Head of caudate nucleus (tissue), 42 donors: ENCODE measurements around the gene BDH2.

Source experiments
- DNase-seq, 42 donors: peaks; one replicate each; pipeline versions ENCODE4 v3.0.0 to v3.0.0-alpha.2; 2020 to 2021; ENCODE audit warnings: mixed read lengths in 7 of 42
- intact Hi-C: fragments of 100-400 bp; cut with DNase I; formaldehyde crosslinking; loops from one replicate; pipeline ENCODE4 v1.15.0; 2022

Gene BDH2

DNA sequence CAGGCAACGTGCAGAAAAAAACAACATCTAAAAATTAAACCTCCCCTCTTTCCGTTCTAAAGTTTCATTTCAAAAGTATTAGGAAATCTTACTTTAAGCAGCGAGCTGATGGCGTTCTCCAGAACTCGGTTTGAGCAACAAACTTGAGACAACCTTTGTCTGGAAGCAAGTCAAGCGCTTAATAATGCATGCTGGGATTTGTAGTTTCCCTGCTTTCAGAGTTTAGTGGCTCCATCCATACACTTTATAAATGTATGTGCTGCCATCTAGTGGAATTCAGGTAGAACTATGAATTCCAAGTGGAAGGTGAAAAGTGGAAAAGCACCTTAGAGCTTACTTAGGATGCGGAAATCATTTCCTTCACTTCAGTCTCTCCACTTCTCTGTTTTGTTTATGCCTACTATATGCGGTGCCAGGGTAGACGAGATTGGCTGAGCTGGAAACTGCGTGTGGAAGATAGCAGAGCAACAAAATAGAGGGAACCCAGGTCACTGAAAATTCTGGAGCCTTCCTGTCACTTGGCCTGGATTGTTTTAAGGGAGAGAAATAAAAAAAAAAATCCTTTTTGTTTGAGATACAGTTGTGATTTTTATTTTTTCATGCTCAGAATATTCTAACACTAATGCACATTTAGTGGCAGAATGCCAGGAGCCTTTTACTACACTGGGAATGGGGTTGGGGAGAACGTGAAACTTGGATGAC lies at the start of gene BDH2:
TSS of gene BDH2 (minus strand) at position 144 of the 702 bp plus-strand sequence. CDS start 3,580 bp downstream, outside the sequence.
- intact Hi-C loops: loop anchor here (10.0 kb wide), 3 partner anchors 55 to 665 kb away; no protein-coding TSS in a partner anchor
- peak in 28 of 42 donors; percentile 9 to 84 (median 54) for DNase-seq

DNA sequence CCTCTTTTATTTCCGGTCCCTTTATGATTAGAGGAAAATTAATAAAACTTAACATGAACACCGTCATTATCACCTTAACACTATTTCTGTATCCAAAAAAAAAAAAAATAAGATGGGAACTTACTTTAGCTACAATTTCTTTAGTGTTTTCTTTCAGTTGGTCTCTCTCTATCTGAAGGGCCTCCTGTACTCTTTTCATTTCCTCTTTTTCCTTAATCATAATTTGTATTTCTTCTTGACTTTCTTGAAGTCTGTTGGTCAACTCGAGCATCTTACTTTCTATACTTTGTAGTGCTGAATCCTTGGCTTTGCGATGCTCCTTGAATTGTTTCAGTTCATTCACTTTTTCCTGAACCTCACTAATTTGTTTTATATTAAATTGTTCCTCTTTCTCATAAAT lies 45.3 kb upstream of the BDH2 start:
- no peak for DNase-seq
- intact Hi-C loops: no loop called here

GRCh38 chr4:103137446-103137827 lies 37.8 kb upstream of the BDH2 start:
- no peak for DNase-seq
- intact Hi-C loops: no loop called here

DNA sequence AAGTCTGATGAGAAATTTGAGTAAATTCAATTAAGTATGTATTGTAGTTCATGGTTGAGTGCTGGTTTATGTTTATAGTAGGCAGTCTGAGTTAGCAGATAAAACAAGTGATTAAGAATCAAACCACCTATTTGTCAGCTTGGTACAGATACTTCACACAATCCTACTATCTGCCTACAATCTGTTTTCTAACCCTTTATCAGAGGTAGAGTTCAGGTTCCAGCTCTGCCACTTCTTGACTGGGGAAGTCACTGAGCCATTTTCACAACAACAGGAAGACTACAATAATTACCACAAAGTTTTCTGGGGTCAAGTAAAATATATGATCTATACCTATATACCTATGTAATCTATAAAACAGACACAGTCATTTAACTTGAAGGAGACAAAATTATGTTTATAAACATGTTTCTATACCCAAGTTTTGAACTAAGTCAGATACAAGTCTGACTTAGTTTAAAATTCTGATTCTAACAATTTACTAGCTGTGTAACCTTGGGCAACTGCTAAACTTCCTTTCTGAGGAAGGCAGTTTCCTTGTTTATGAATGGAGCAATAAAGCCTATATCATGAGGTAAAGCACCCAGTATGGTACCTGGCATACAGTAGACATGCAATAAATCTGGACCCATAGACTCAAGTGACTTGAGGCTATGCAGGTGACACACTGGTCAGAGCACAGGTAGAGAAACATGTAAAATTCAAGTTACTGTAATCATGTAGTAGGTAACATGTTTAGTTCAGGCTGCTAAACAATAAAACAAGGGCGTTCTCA lies 37.2 kb upstream of the BDH2 start:
- intact Hi-C loops: no loop called here
- no peak for DNase-seq

DNA sequence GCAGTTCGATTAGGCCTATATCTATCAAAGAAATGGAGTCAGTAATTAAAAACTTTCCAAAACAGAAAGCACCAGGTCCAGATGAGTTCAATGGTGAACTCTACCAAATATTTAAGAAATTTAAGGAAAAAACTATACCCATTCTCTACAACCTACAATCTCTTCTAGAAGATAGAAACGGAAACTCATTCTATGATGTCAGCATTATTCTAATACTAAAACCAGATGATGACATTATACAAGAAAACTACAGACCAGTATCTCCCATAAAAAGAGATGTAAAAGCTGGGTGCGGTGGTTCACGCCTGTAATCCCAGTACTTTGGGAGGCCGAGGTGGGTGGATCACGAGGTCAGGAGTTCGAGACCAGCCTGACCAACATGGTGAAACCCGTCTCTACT lies 29.5 kb upstream of the BDH2 start:
- DNase-seq: no peak
- intact Hi-C loops: no loop called here

- intact Hi-C loops: no loop called here
- no peak for DNase-seq
Observed at GRCh38 chr4:103126126-103126525, 26.5 kb upstream of the BDH2 start.

GRCh38 chr4:103123114-103123513 lies 23.5 kb upstream of the BDH2 start:
- no peak for DNase-seq
- intact Hi-C loops: no loop called here

GRCh38 chr4:103118166-103118565 lies 18.5 kb upstream of the BDH2 start:
- intact Hi-C loops: no loop called here
- no peak for DNase-seq

- intact Hi-C loops: no loop called here
- DNase-seq: no peak
Observed at GRCh38 chr4:103111598-103111997, 12.0 kb upstream of the BDH2 start.

GRCh38 chr4:103108542-103108941 lies 8.9 kb upstream of the BDH2 start:
- no peak for DNase-seq
- intact Hi-C loops: no loop called here

- no peak for DNase-seq
- intact Hi-C loops: no loop called here
Observed at GRCh38 chr4:103105558-103106356, 6.1 kb upstream of the BDH2 start.

DNA sequence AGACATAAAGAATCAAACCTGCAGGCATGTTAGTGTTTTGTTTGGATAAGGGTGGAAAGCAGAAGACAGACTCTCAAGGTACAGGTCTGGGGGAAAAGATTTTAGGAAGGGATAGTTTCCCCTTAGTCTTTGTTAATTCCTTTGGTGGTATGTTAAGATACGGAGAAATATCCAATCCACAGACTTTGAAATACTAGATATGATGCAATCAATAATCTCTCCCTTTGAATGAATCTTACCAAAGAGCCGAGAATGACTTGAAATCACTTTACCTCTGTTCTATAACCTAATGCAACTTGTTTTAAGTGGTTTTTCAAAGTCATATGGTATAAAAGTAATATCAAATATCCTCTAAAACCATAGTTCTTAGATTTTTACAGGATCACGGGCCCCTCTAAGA lies 5.3 kb upstream of the BDH2 start:
- no peak for DNase-seq
- intact Hi-C loops: no loop called here

DNA sequence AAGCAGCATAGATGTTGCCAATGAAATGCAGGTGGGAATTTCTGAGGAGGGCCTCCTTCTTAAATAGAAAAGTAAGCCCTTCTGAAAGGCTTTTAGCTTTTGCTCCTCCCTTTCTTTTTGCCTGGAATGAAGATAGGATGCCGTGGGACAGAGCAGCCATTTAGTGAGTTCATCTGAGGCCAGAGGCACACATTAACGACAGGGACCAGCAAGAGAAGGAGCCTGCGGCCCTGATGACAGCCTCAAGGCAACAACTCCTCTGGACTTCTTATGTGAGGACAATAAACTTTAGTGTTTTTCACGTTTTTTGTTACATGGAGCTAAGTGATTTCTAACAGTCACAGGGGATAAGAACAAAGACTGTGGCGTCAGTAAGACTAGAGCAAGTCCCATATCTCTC lies 1.1 kb upstream of the BDH2 start:
- intact Hi-C loops: no loop called here
- DNase-seq: no peak

DNA sequence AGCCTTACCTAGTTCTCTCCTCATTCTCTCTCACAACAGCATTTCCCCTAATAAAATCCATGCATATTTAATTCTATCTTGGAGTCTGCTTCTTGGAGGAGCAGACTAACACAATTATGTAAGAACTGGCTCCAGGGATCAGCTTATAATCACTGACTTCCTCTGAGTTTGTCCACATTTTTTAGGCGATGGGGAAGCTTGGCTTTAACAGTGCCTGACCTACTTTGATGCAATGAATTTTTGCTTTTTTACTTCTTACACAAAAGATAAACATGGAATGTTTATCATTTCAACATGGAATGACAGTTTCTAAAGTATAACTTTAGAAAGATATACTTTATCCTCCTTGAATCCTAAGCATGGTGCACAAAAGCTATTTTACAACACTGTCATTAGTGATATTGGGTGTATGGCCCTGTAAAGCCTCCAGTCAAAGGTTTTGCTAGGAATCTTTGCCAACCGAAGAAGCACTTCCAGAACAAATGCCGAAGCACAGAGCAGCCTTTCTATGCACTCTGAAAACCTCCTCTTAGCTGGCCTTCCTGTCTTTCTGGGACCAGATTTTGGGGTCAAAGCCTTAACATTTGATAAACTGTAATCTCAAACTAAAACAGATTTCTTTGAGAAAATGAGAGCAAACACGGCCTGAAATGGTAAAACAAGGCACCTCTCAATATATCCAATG lies 736 bp downstream of the BDH2 start:
- no peak for DNase-seq
- intact Hi-C loops: loop anchor here (10.0 kb wide), 3 partner anchors 54 to 664 kb away; no protein-coding TSS in a partner anchor

GRCh38 chr4:103098341-103098740 lies 1.3 kb downstream of the BDH2 start:
- DNase-seq: no peak
- intact Hi-C loops: loop anchor here (10.0 kb wide), 3 partner anchors 54 to 664 kb away; no protein-coding TSS in a partner anchor

- no peak for DNase-seq
- intact Hi-C loops: loop anchor here (10.0 kb wide), 3 partner anchors 52 to 662 kb away; no protein-coding TSS in a partner anchor
Observed at GRCh38 chr4:103097112-103097511, 2.5 kb downstream of the BDH2 start.

- DNase-seq: peak in 2 of 42 donors; percentile 18 to 20
- intact Hi-C loops: loop anchor here (10.0 kb wide), 3 partner anchors 50 to 660 kb away; no protein-coding TSS in a partner anchor
Observed at GRCh38 chr4:103095080-103095479, 4.6 kb downstream of the BDH2 start.

DNA sequence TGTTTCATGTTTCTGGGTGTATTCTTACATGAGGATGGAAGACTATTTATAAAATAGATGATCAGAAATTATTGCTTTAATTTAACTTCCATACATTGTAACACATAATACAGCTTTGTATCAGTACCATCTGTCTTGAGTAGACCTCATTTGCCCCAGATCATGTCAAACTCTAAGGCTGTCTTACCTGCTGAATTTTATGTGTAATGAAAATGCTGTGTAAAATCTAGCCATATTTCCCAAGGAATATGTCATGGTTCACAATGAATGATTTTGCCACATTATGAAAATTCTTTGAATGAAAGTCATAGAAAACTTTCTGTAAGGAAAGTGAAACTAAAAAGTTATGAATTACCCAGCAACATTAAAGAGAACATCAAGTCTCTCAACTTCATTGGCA lies 7.4 kb downstream of the BDH2 start:
- intact Hi-C loops: loop anchor here (10.0 kb wide), 3 partner anchors 47 to 657 kb away; no protein-coding TSS in a partner anchor
- no peak for DNase-seq
